Left hindlimb (tissue), 1 donor: ENCODE measurements around the gene HM13.
"Not testable (repeated sequence)": the region's sequence is repeated elsewhere in the genome, so short reads cannot be mapped to it uniquely, and the experiment has no call there.

Experiments used
- DNase-seq: peaks from one replicate; pipeline ENCODE4 v3.0.0-alpha.2; 2018

HM13 gene

GRCh38 chr20:31594002-31594557, 79.8 kb downstream of the HM13 start:
- DNase-seq: no peak

DNA sequence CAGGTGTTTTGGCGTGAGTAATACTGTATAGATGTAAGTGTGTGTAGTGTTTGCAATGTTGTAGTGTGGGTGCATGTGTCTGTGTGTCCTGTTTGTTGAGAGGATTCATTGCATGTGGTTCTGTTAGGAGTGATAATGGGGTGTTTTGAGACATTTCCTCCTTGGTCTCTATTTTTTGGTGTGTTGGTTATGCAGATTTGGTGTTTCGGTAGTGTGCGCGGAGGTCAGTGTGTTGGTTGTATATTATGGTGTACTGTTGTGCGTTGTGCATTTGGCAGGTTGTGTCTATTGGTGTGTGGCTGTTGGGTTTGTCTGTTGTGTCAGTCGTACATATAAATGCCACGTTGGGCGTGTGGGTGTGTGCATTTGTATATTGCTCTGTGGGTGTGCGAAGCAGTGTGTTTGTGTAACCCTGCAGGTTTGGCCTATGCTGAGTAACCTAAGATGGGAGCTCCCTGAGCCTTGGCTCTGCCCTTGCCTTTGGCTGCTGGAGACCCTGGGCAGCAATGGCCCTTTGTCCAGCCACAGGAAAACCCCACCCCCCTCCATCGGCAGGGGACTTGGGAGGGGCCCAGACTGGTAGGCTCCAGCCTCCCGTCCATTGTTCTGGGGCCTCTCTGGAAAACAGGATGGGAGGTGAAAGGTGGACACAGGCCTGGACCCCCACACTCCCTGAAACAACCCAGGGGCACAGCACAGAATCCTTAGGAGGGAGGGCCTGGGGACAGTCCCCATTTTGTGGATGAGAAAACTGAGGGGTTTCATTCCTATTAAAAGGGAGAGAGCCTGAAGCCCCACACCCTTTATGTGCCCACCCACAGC, 80.5 kb downstream of the HM13 start:
- no peak for DNase-seq

DNA sequence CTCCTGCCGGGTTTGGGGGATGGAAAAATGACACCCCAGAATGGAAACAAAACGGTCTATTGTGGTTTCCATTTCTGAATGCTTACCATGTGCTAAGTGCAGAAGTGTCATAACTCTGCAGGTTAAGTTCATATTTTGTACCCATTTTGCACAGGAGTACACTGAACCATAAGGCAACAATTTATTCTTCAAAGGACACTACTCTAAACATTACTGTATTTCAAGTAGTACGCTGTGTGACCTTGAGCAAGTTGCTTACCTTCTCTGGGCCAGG, 81.1 kb downstream of the HM13 start:
- no peak for DNase-seq

GRCh38 chr20:31595654-31596411, 81.6 kb downstream of the HM13 start:
- DNase-seq: peak; percentile 93

DNA sequence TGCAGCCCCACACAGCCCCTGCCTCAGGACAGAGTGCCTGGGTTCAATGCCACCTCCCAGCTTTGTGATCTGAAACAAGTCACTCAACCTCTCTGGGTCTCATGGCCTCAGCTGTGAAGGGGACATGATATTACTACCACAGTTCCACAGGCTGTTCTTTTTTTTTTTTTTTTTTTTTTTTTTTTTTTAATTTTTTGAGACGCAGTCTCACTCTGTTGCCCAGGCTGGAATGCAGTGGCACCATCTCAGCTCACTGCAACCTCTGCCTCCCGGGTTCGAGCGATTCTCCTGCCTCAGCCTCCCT, 82.1 kb downstream of the HM13 start:
- not testable (repeated sequence) for DNase-seq

DNA sequence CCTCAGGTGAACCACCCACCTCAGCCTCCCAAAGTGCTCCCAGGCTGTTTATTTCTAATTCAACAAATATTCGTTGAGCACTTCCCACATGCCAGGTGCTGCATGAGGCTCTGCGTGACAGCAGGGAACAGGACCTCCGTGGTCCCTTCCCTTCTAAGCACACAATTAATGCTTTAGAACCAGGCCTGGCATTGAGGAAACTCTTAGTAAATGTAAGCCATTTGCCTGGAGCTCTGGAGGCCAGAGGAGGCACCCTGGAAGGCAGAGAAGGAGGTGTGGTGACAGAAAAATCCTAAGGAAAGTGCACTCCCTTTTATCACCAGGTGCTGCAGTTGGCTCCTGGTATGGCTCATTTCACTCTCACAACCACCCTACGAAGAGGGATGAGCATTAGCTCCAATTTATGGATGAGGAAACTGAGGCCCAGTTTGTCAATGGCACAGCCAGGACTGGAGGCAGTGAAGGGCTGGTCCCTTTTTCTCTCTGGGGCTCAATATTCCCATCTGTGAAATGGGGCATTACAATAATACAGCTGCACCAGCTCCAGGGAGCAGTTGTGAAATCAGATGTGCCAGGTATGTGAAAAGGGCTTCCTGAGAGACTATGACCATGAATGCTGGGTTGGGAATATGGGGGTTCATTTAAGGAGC, 82.7 kb downstream of the HM13 start:
- no peak for DNase-seq

DNA sequence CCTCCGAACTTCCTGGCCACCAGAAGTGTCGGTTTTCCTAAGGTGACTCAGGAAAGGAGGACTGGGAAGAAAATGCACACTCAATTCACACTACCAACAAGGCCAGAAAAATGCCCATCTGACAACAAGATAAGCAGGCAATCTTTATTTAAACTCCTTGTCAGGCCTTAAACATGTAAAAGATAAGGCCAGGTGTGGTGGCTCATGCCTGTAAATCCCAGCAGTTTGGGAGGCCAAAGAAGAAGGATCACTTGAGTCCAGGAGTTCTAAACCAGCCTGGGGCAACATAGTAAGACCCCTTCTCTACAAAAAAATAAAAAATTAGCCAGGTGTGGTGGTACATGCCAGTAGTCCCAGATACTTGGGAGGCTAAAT, 83.2 kb downstream of the HM13 start:
- no peak for DNase-seq

DNA sequence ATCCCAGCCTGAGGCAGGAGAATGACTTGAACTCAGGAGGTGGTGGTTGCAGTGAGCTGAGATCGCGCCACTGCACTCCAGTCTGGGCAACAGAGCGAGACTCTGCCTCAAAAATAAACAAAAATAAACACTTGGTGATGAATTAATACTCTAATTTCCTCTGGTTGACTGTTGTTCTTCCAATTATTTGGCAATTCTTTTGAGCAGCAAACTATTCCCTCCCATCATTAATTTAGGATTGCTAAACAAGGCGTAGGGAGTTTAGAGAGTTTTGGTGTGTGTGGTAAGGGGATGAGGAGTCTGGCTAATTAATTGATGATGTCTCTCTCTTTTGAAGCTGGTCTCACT, 88.2 kb downstream of the HM13 start:
- DNase-seq: no peak

GRCh38 chr20:31602779-31603441, 88.7 kb downstream of the HM13 start:
- DNase-seq: no peak

DNA sequence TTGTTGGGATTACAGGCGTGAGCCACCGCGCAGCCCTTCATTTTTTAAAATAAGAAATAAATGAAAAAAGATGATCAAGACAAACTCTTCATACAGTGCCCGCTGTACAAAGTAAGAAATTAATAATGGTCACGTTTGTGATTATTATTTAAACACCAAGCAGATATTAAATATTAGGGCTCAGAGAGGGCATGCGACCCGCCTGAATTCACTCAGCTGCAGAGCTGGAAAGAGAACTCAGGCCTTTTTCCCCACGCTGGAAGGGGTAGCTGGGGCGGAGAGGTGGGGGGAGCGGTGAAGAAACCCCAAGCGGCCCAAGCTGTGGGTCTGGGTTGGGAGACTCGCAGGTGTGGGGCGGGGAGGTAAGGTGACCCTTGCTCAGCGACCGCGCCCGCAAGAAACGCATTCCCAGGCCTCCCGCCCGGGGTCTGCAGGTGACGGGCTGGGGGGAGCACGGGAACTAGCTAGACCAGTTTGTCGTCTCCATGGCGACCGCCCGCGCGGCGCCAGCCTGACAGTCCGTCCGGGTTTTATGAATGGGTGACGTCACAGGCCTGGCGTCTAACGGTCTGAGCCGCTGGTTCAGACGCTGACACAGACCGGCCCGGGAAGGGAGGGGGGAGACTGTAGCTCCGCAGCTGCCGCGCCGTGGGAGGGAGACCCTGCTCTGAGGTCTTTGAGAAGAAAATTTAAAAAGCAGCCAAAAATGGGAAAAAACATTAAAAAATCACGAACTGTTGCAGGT, 89.8 kb downstream of the HM13 start:
- DNase-seq: peak; percentile 98

GRCh38 chr20:31604567-31605030, 90.4 kb downstream of the HM13 start:
- no peak for DNase-seq

DNA sequence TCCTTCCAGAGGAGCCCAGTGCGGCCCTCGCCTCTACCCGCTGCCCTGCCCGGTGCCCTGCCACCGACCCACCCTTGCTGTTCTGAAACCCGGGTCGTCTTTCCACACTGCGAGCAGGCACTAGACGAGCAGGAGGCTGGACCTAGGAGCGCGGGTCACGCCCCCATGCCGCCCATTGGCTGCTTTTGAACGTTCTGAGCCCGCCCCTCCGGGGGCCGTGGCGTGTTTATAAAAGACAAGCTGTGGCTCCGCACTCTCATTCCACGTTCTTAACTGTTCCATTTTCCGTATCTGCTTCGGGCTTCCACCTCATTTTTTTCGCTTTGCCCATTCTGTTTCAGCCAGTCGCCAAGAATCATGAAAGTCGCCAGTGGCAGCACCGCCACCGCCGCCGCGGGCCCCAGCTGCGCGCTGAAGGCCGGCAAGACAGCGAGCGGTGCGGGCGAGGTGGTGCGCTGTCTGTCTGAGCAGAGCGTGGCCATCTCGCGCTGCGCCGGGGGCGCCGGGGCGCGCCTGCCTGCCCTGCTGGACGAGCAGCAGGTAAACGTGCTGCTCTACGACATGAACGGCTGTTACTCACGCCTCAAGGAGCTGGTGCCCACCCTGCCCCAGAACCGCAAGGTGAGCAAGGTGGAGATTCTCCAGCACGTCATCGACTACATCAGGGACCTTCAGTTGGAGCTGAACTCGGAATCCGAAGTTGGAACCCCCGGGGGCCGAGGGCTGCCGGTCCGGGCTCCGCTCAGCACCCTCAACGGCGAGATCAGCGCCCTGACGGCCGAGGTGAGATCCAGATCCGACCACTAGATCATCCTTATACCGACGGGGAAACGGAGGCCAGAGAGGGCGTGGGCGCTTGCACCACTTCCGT, 91.0 kb downstream of the HM13 start, which contains the start of gene ID1:
ID1 (plus strand) TSS at position 259 of the 871 bp plus-strand sequence; CDS start at position 358, 99 bp downstream.
- DNase-seq: peak; percentile 97

DNA sequence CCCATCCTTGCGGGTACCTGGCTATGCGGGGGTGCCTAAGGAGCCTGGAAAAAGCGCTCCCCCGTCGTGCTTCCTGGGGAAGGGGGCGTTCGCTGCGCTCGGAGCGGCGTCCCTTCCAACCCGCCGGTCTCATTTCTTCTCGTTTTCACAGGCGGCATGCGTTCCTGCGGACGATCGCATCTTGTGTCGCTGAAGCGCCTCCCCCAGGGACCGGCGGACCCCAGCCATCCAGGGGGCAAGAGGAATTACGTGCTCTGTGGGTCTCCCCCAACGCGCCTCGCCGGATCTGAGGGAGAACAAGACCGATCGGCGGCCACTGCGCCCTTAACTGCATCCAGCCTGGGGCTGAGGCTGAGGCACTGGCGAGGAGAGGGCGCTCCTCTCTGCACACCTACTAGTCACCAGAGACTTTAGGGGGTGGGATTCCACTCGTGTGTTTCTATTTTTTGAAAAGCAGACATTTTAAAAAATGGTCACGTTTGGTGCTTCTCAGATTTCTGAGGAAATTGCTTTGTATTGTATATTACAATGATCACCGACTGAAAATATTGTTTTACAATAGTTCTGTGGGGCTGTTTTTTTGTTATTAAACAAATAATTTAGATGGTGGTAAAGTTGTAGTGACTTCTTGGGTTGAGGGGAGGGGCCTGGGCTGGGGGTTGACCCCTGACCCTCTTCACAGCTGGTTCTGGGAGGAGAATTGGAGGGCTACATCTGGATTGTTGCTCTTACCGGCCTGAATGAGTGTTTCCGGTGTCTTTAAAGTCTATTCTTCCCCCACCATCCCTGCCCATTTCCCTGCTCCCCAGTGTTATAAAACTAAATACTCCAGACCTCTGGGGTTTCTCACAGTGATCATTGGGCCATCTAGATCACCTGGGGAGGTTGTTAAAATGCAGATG, 91.9 kb downstream of the HM13 start:
- peak; percentile 60 for DNase-seq

DNA sequence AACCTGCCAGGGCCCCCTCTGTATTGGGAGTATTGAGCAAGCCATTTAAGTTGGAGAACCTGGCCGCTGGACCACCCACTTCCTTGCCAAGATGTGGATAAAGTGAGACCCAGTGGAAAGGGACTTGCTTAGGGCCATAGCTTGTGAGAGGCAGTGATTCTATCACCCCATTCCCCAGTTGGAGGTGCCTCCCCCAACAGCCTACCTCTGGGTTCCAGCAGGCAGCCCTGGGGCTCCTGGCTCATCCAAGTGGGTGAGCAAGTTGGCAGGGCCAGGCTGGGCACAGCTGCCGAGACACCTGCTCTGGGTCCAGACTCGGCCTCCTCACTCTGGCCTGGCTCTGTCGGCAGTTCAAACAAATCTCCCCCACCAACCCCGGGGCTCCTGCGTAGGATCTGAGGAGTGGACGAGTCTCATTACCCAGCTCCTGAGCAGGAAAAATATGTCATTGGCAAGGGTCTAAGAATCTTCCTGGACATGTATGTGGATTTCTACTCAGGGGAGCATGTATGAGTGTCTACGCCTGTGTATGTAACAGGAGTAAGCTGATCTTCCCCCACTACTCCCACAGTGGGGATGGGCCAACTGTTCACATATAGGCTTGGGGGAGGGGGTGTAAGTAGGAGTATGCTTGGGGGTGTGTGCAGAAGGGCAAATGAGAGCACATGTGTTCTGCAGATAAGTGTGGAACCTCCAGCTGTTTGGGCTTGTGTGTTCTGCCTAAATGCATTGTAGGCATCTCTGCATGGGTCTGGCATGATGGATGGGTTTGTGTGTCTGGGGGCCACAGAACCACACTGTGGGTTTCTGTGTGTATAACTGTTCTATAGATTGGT, 92.8 kb downstream of the HM13 start:
- peak; percentile 86 for DNase-seq

DNA sequence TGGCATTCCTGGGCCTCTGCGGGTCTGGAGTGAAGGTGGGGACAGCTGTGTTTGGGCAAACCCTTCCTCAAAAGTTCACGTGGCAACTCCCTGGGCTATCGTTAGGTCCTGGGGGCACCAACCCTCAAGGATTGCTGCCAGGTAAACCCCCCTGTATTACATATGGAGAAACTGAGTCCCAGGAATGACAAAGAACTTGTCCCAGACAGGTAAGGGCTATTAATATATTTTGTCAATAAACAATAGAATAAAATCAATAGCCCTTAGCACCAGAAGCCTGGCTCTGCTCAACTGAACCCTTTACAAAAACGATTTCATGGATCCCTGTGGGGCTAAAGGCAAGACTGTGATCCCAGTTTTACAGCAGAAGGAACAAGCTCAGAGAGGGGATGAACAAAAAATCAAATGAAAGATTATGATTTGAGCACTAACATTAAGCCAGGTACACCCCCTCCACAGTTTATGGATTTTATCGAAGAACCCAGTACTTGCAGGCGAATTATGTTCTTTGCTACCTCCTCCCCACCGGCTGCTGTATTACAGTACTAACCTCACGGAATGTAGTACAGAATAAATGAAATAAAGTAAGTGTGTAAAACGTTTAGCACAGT, 93.5 kb downstream of the HM13 start:
- DNase-seq: no peak

- peak; percentile 92 for DNase-seq
These were observed 94.2 kb downstream of the HM13 start for GRCh38 chr20:31608251-31608945.

- DNase-seq: not testable (repeated sequence)
These were observed 98.0 kb downstream of the HM13 start for GRCh38 chr20:31612271-31612640.

GRCh38 chr20:31615416-31615815, 101.2 kb downstream of the HM13 start:
- DNase-seq: no peak
